ENCODE results near the gene LHCGR. TPM values are rescaled to one million over a fixed set of nuclear protein-coding genes. Genes with fewer than 3 reads are reported as not detected.

Gene LHCGR
- total RNA-seq, 1 experiment from 2014 or later = 0.31 TPM

DNA sequence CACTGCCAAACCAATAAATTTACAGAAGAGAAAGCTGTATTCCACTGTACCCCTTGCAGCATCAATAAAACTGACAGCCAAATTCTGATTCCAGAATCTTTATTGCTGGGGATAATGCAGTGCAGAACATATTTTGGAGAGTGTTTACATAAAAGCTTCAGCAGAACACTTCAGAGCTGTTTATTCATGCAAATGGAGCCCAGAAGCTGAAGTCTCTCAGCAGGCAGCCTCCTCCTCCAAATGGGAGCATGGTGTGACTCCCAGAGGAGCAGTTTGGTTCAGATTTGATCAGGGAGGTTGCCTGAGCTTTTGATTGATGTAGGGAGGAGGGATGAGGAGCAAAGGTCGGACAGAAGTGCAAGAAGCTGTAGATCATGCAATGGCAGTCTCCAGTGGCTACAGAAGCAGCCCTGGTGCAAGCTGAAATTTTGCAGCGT, 22.4 kb downstream of the LHCGR start (continued):
- TF ChIP-seq, protein P1, sequence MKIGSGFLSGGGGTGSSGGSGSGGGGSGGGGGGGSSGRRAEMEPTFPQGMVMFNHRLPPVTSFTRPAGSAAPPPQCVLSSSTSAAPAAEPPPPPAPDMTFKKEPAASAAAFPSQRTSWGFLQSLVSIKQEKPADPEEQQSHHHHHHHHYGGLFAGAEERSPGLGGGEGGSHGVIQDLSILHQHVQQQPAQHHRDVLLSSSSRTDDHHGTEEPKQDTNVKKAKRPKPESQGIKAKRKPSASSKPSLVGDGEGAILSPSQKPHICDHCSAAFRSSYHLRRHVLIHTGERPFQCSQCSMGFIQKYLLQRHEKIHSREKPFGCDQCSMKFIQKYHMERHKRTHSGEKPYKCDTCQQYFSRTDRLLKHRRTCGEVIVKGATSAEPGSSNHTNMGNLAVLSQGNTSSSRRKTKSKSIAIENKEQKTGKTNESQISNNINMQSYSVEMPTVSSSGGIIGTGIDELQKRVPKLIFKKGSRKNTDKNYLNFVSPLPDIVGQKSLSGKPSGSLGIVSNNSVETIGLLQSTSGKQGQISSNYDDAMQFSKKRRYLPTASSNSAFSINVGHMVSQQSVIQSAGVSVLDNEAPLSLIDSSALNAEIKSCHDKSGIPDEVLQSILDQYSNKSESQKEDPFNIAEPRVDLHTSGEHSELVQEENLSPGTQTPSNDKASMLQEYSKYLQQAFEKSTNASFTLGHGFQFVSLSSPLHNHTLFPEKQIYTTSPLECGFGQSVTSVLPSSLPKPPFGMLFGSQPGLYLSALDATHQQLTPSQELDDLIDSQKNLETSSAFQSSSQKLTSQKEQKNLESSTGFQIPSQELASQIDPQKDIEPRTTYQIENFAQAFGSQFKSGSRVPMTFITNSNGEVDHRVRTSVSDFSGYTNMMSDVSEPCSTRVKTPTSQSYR (CRISPR knock-in tag; IDR thresholded peaks at IDR 0.05) = no peak
- TF ChIP-seq IRF2 (CRISPR knock-in tag; IDR thresholded peaks at IDR 0.05; ENCODE audit: borderline replicate concordance, low read depth) = no peak

DNA sequence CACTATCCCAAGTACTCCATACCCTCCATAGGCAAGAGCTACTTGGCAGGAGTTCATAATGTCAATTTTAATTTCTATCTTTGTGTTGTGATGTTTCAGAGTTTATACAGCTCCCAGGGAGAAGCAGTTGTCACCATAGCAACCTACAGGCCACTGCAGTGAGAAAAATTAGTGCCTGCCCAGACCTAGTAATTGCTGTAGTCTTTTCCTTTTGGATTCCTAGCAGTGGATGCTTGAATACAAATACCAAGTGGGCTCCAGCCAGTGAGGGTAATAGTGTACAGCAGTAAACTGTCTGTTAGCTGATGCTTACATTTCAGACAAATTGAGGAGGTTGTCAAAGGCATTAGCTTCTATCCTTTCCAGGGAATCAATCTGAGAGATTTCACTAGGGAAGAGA, 26.7 kb downstream of the LHCGR start:
- Mint-ChIP-seq H3K27ac (no peak overlapping the region), H3K4me3 (no peak overlapping the region), H3K9me3 (no peaks in the 10 kb centered on the region), H3K36me3 (no peaks in the 10 kb centered on the region), H3K27me3 (ENCODE audit: low read depth) (no peaks in the 10 kb centered on the region), H3K4me1 (peaks cover 35% of the 10 kb centered on the region)
- ChIA-PET POLR2A (interaction anchor here (0.6 kb wide), 1 partner anchor 183 kb away, joined by 4 read pairs; no protein-coding TSS in a partner anchor), CTCF (no interaction called here)
- no peak for TF ChIP-seq ZNF263 (CRISPR knock-in tag; IDR thresholded peaks at IDR 0.05; ENCODE audit: low read depth)
- TF ChIP-seq GTF2I (CRISPR knock-in tag; conservative IDR thresholded peaks at IDR 0.05) = no peak
- no peak for TF ChIP-seq TCF7 (CRISPR knock-in tag; IDR thresholded peaks at IDR 0.05; ENCODE audit: low read depth)
- TF ChIP-seq, protein P2, sequence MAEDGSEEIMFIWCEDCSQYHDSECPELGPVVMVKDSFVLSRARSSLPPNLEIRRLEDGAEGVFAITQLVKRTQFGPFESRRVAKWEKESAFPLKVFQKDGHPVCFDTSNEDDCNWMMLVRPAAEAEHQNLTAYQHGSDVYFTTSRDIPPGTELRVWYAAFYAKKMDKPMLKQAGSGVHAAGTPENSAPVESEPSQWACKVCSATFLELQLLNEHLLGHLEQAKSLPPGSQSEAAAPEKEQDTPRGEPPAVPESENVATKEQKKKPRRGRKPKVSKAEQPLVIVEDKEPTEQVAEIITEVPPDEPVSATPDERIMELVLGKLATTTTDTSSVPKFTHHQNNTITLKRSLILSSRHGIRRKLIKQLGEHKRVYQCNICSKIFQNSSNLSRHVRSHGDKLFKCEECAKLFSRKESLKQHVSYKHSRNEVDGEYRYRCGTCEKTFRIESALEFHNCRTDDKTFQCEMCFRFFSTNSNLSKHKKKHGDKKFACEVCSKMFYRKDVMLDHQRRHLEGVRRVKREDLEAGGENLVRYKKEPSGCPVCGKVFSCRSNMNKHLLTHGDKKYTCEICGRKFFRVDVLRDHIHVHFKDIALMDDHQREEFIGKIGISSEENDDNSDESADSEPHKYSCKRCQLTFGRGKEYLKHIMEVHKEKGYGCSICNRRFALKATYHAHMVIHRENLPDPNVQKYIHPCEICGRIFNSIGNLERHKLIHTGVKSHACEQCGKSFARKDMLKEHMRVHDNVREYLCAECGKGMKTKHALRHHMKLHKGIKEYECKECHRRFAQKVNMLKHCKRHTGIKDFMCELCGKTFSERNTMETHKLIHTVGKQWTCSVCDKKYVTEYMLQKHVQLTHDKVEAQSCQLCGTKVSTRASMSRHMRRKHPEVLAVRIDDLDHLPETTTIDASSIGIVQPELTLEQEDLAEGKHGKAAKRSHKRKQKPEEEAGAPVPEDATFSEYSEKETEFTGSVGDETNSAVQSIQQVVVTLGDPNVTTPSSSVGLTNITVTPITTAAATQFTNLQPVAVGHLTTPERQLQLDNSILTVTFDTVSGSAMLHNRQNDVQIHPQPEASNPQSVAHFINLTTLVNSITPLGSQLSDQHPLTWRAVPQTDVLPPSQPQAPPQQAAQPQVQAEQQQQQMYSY (CRISPR knock-in tag; IDR thresholded peaks at IDR 0.05) = no peak
- TF ChIP-seq OVOL2 (CRISPR knock-in tag; IDR thresholded peaks at IDR 0.05; ENCODE audit: borderline replicate concordance) = no peak
- TF ChIP-seq SOX15 (CRISPR knock-in tag; IDR thresholded peaks at IDR 0.05) = no peak
- TF ChIP-seq ZNF671 (CRISPR knock-in tag; IDR thresholded peaks at IDR 0.05) = no peak
- TF ChIP-seq, protein P3, sequence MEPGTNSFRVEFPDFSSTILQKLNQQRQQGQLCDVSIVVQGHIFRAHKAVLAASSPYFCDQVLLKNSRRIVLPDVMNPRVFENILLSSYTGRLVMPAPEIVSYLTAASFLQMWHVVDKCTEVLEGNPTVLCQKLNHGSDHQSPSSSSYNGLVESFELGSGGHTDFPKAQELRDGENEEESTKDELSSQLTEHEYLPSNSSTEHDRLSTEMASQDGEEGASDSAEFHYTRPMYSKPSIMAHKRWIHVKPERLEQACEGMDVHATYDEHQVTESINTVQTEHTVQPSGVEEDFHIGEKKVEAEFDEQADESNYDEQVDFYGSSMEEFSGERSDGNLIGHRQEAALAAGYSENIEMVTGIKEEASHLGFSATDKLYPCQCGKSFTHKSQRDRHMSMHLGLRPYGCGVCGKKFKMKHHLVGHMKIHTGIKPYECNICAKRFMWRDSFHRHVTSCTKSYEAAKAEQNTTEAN (CRISPR knock-in tag; IDR thresholded peaks at IDR 0.05) = no peak
- TF ChIP-seq, protein P4, sequence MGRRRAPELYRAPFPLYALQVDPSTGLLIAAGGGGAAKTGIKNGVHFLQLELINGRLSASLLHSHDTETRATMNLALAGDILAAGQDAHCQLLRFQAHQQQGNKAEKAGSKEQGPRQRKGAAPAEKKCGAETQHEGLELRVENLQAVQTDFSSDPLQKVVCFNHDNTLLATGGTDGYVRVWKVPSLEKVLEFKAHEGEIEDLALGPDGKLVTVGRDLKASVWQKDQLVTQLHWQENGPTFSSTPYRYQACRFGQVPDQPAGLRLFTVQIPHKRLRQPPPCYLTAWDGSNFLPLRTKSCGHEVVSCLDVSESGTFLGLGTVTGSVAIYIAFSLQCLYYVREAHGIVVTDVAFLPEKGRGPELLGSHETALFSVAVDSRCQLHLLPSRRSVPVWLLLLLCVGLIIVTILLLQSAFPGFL (CRISPR knock-in tag; IDR thresholded peaks at IDR 0.05; ENCODE audit: borderline replicate concordance) = no peak
- TF ChIP-seq, protein P5, sequence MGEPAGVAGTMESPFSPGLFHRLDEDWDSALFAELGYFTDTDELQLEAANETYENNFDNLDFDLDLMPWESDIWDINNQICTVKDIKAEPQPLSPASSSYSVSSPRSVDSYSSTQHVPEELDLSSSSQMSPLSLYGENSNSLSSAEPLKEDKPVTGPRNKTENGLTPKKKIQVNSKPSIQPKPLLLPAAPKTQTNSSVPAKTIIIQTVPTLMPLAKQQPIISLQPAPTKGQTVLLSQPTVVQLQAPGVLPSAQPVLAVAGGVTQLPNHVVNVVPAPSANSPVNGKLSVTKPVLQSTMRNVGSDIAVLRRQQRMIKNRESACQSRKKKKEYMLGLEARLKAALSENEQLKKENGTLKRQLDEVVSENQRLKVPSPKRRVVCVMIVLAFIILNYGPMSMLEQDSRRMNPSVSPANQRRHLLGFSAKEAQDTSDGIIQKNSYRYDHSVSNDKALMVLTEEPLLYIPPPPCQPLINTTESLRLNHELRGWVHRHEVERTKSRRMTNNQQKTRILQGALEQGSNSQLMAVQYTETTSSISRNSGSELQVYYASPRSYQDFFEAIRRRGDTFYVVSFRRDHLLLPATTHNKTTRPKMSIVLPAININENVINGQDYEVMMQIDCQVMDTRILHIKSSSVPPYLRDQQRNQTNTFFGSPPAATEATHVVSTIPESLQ (CRISPR knock-in tag; IDR thresholded peaks at IDR 0.05) = no peak
- no peak for TF ChIP-seq SP1 (CRISPR knock-in tag; conservative IDR thresholded peaks at IDR 0.05)
- TF ChIP-seq, protein P6, sequence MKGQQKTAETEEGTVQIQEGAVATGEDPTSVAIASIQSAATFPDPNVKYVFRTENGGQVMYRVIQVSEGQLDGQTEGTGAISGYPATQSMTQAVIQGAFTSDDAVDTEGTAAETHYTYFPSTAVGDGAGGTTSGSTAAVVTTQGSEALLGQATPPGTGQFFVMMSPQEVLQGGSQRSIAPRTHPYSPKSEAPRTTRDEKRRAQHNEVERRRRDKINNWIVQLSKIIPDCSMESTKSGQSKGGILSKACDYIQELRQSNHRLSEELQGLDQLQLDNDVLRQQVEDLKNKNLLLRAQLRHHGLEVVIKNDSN (CRISPR knock-in tag; IDR thresholded peaks at IDR 0.05) = no peak
- no peak for TF ChIP-seq CREB1 (CRISPR knock-in tag; IDR thresholded peaks at IDR 0.05)
- TF ChIP-seq ATF1 (CRISPR knock-in tag; IDR thresholded peaks at IDR 0.05) = no peak
- no peak for TF ChIP-seq JUN (CRISPR knock-in tag; IDR thresholded peaks at IDR 0.05)
- TF ChIP-seq FOXK1 (CRISPR knock-in tag; IDR thresholded peaks at IDR 0.05) = no peak
- TF ChIP-seq, protein P7, sequence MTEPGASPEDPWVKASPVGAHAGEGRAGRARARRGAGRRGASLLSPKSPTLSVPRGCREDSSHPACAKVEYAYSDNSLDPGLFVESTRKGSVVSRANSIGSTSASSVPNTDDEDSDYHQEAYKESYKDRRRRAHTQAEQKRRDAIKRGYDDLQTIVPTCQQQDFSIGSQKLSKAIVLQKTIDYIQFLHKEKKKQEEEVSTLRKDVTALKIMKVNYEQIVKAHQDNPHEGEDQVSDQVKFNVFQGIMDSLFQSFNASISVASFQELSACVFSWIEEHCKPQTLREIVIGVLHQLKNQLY (CRISPR knock-in tag; IDR thresholded peaks at IDR 0.05) = no peak
- no peak for TF ChIP-seq RELA (CRISPR knock-in tag; IDR thresholded peaks at IDR 0.05; ENCODE audit: borderline replicate concordance)
- no peak for TF ChIP-seq FOXJ3 (CRISPR knock-in tag; IDR thresholded peaks at IDR 0.05; ENCODE audit: borderline replicate concordance)
- ATAC-seq = no peak
- DNase-seq (ENCODE audit: low spot score) = no peak
